IPS-11a (cell line): Measurements from ENCODE around the gene MYMK.

Experiments
- H3K4me3 ChIP-seq: one replicate; pipeline ENCODE4 v1.5.1; 2013; ENCODE audit warnings: low read depth, low read length, control low read depth

MYMK gene

GRCh38 chr9:133558191-133559126, 33.7 kb upstream of the MYMK start:
- no peak overlapping the region for H3K4me3 ChIP-seq

DNA sequence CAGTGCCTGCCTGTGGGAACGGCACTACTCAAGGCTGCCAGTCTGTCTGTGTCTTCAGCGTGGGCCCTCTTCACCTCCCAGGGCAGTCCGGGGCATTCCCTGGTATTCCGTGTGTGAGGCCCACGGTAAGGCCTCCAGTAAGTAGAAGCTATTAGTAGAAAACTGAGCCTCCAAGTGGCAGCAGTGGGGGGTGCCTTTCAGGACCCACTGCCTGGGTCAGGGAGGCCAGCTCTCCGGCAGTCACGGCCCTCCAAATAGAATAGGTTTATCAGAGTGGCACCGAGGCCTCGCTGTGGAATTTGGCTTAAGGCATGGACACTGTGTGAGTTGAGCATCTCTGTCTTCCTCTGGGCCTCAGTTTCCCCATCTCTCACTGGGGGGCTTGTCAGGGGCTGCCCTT, 32.8 kb upstream of the MYMK start:
- no peak overlapping the region for H3K4me3 ChIP-seq

- no peak overlapping the region for H3K4me3 ChIP-seq
These were observed 31.6 kb upstream of the MYMK start for GRCh38 chr9:133556354-133556753.

GRCh38 chr9:133554729-133555128, 30.0 kb upstream of the MYMK start:
- no peak overlapping the region for H3K4me3 ChIP-seq

DNA sequence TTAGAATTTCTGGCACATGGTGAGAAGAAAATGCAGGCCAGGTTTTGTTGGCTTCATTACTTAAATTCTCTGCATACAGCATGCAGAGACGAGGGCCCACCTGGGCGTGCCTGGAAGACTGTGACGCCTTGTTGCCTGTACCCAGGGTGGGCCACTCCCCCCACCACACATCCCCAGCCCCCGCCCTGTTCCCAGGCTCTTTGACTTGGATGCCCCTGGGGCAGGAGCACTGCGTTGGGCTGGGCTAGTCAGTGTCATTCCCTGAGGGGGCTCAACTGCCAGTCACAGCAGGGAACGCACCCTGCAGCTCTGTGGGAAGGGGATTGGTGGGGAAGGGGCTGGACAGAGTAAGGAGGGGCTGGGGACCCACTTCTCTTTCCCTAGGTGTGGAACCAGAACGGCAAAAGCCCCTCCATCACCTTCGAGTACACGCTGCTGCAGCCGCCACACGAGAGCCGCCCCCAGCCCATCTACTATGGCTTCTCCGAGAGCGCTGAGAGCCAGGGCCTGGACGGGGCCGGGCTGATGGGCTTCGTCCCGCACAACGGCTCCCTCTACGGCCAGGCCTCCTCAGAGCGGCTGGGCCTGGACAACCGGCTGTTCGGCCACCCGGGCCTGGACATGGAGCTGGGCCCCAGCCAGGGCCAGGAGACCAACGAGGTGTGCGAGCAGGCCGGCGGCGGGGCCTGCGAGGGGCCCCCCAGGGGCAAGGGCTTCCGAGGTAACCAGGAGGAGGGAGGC, 29.4 kb upstream of the MYMK start:
- no peak overlapping the region for H3K4me3 ChIP-seq

DNA sequence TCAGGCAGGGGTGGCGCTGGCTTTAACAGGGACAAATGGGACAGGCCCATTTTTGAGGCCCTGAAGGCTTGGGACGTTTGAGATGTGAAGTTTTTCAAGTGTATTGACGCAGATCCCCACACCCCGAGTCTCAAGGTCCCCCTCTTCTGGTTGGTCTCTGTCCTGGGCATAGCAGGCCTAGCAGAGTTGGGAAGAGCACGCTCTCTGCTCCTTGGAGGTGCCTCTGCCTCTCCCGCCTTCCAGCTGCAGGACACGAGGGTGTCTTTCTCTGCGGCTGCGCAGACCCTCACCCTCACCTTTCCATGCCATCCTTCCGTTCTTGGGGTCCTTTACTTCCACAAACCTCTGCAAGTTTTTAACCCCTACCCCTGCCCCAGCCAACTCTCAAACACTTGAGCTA, 28.4 kb upstream of the MYMK start:
- no peak overlapping the region for H3K4me3 ChIP-seq

GRCh38 chr9:133552236-133552635, 27.5 kb upstream of the MYMK start:
- H3K4me3 ChIP-seq: no peak overlapping the region

DNA sequence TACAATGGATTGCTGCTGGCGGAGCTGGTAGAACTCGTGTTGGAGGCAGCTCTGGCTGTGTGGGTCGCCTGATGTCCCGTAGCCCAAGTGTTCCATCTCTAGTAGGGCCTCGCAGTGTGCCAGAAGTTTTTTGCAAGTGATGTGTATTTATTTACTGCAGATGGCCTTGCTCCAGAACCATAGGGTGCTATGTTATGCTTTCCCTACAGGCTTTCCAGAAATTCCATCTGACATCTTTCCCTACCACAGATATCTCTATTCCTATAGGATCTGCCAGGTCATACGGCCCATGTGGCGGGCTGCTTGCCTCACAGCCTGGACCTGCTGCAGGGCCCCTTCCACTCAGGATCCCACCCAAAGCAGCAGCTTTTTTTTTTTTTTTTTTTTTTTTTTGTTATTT, 26.7 kb upstream of the MYMK start:
- H3K4me3 ChIP-seq: no peak overlapping the region

DNA sequence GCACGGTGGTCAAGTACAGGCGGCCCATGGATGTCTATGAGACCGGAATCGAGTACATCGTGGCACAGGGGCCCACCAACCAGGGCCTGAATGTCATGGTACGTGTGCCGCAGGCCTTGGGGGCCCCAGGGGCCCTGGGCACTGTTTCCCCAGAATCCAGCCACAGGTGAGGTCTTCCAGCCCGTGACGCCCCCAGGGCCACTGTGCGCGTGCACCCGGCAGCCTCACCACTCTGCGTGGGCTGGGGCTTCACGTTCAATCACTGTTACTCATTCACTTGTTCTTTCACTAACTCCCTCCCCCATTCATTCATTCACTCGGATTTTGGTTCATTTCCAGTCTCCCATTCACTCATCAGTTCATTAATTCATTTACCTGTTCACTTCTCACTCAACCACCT, 22.4 kb upstream of the MYMK start:
- no peak overlapping the region for H3K4me3 ChIP-seq

GRCh38 chr9:133546287-133546680, 21.5 kb upstream of the MYMK start:
- H3K4me3 ChIP-seq: no peak overlapping the region

- H3K4me3 ChIP-seq: no peak overlapping the region
These were observed 20.9 kb upstream of the MYMK start for GRCh38 chr9:133545494-133546286.

- no peak overlapping the region for H3K4me3 ChIP-seq
These were observed 19.2 kb upstream of the MYMK start for GRCh38 chr9:133543772-133544467.

DNA sequence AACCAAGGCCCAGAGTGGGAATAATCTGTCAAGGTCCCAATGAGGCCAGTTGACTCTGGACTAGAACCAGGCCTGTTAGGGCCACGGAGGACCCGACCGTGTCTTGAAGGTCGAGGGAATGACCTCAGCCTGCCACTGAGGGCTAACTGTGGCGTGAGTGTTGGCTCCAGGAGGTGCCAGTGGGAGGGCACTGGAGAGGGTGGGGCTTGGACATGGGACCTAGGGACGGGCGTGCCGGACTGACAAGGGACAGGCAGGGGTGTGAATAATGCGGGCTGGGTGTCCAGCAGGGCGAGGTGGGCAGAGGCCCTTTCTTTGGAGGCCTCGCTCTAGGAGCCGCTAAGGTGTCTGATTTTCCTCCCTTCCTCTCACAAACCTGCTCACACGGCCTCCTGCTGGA, 17.2 kb upstream of the MYMK start:
- no peak overlapping the region for H3K4me3 ChIP-seq

GRCh38 chr9:133540698-133541025, 15.9 kb upstream of the MYMK start:
- no peak overlapping the region for H3K4me3 ChIP-seq

GRCh38 chr9:133539991-133540697, 15.4 kb upstream of the MYMK start:
- H3K4me3 ChIP-seq: no peak overlapping the region

DNA sequence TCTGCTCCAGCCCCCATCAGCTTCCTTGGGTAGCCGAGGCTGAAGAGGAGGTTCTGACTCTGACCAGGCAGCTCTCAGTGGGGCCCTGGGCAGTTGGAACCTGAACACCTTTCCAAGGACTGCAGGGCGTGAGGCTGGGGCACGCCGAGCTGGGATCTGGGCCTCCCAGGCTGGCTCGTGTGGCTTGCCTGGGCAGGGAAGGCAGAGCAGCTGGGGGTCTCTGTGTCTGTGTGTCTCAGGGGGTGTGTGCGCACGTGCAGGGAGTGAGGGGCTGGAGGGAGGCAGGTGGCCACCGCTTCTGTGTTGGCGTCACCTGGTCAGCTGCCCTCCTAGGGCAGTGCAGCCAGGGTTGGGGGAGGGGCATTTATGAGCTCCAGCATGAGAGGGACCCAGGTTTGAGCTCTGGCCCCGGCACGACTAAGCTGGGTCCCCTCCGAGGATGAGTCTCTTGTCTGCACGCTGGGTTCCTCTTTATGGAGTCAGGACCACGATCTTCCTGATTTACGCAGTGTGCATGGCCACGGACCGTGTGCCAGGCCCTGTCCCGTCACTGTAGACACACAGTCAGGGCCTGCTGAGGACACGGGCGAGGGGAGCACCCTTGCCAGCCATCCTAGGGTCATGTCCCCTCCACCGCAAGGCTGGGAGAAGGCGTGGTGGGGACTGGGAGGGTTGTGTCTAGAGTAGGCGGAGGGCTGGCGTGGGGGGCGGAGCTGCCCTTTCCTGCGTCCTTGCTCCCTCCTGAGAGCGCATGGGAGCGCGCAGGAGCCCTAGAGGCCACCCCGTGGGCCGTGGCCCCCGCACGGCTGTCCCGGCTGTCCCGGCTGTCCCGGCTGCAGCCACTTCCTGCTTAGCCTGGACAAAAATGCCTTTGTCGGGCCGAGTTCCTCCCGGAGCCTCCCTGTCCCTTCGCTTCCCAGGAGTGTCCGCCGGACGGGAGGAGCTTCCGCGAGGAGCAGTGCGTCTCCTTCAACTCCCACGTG, 14.4 kb upstream of the MYMK start:
- H3K4me3 ChIP-seq: no peak overlapping the region

DNA sequence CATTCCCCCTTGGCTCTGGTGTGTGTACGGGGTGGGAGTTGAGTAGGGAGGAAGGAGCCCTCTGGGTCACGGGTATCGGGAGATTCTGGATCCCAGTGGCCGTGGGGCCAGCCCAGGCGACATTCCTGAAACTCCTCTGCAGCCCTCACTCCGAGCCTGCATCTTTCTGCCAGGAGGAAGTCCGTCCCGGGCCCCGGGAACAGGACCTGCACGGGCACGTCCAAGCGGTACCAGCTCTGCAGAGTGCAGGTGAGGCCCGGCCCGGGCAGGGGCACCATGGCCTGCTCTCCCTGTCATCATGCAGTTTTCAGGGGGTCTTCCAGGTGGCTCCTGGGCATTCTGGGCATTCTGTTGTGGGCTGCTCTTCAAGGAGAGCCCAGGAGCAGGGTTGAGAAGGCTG, 13.4 kb upstream of the MYMK start:
- H3K4me3 ChIP-seq: no peak overlapping the region

DNA sequence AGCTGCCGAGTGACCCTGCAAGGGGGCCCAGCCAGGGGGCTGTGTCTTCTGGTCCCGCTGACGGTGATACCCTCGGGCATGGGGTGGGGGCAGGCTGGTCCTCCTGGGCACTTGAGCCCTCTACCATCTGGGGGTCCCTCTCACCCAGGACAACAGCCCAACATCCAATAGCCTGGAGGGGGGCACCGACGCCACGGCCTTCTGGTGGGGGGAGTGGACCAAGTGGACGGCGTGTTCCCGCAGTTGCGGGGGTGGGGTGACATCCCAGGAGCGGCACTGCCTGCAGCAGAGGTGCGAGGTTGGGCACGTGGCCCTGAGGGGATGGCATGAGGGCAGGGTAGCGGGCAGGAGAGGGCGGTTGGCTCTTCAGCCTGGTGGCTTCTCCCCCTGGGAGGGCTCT, 12.5 kb upstream of the MYMK start:
- H3K4me3 ChIP-seq: no peak overlapping the region

DNA sequence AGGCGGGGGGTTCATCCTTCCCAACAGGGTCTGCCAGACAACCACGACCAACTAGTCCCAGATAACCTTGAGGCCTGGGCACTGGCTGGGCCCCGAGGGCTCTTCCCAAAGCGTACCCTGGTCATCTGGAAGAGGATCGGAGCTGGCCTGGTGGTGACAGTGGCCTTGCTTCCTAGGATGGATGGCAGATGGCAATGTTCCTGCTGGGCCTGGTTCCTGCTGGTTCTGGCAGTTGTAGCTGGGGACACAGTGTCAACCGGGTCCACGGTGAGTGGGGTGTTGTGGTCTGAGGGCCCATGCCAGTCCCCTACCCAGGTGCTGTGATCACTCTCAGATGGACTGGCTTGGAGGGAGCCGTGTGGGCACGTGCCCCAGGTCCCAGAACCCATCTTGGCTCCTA, 11.8 kb upstream of the MYMK start:
- no peak overlapping the region for H3K4me3 ChIP-seq
